Stimulated activated CD4-positive, alpha-beta T cell treated with anti-CD3 and anti-CD28 coated beads, Interleukin-12 subunit alpha, Interleukin-12 subunit beta, amount 100 ng/mL, for 48 hours (primary cell): Measurements from ENCODE around the gene FBLN1.
"Not testable (repeated sequence)": the region's sequence is repeated elsewhere in the genome, so short reads cannot be mapped to it uniquely, and the experiment has no call there.

Experiments
- DNase-seq, 3 donors: peaks; one replicate each; pipeline ENCODE4 v3.0.0-alpha.2; 2020; ENCODE audit warnings: low read depth in 2 of 3, low spot score in 1 of 3

Gene FBLN1

GRCh38 chr22:45502215-45503049 lies at the start of gene FBLN1:
FBLN1 (plus strand) TSS chr22:45502883; CDS start chr22:45502986, 103 bp downstream.
- no peak for DNase-seq

- no peak for DNase-seq
Observed at GRCh38 chr22:45453764-45454163, 48.9 kb upstream of the FBLN1 start.

- no peak for DNase-seq
Observed at GRCh38 chr22:45454275-45454674, 48.4 kb upstream of the FBLN1 start.

- no peak for DNase-seq
Observed at GRCh38 chr22:45455212-45455611, 47.5 kb upstream of the FBLN1 start.

GRCh38 chr22:45455621-45456020 lies 47.1 kb upstream of the FBLN1 start:
- DNase-seq: no peak

- DNase-seq: no peak
Observed at GRCh38 chr22:45456811-45457210, 45.9 kb upstream of the FBLN1 start.

- no peak for DNase-seq
Observed at GRCh38 chr22:45458532-45458931, 44.2 kb upstream of the FBLN1 start.

- no peak for DNase-seq
Observed at GRCh38 chr22:45459235-45459634, 43.4 kb upstream of the FBLN1 start.

GRCh38 chr22:45460288-45461109 lies 42.2 kb upstream of the FBLN1 start:
- no peak for DNase-seq

- no peak for DNase-seq
Observed at GRCh38 chr22:45462034-45462655, 40.5 kb upstream of the FBLN1 start.

GRCh38 chr22:45463691-45464090 lies 39.0 kb upstream of the FBLN1 start:
- not testable (repeated sequence) for DNase-seq

GRCh38 chr22:45465633-45466032 lies 37.0 kb upstream of the FBLN1 start:
- no peak for DNase-seq

GRCh38 chr22:45468872-45469271 lies 33.8 kb upstream of the FBLN1 start:
- DNase-seq: no peak

GRCh38 chr22:45469281-45470073 lies 33.2 kb upstream of the FBLN1 start:
- no peak for DNase-seq

GRCh38 chr22:45470871-45471270 lies 31.8 kb upstream of the FBLN1 start:
- no peak for DNase-seq

GRCh38 chr22:45472426-45472825 lies 30.3 kb upstream of the FBLN1 start:
- no peak for DNase-seq

- DNase-seq: no peak
Observed at GRCh38 chr22:45473626-45474237, 29.0 kb upstream of the FBLN1 start.

GRCh38 chr22:45475063-45475747 lies 27.5 kb upstream of the FBLN1 start:
- no peak for DNase-seq

GRCh38 chr22:45475851-45476514 lies 26.7 kb upstream of the FBLN1 start:
- no peak for DNase-seq
